Measurements from ENCODE around the gene DCUN1D5. TPM values are rescaled to one million over a fixed set of nuclear protein-coding genes. Genes with fewer than 3 reads are reported as not detected.

DCUN1D5 gene
- total and polyA plus RNA-seq, 7 donors, result 9.7 to 64.6 (median 38.8) TPM

GRCh38 chr11:103024086-103024485, 67.9 kb downstream of the DCUN1D5 start:
- intact Hi-C loops (cut with DNase I), result no loop called here

GRCh38 chr11:103016031-103016430, 75.9 kb downstream of the DCUN1D5 start:
- DNase-seq, result no peak
- no peak overlapping the region for H3K4me3 ChIP-seq
- intact Hi-C loops (cut with DNase I), result no loop called here
- WGBS, 2 donors, result 73 to 82% methylated on average over 1 of the region's 1 CpG
- H3K27me3 ChIP-seq, result no peaks in the 10 kb centered on the region
- no peaks in the 10 kb centered on the region for H3K4me1 ChIP-seq
- no peak overlapping the region for H3K27ac ChIP-seq
- no peak for TF ChIP-seq CTCF (IDR thresholded peaks at IDR 0.05)
- TF ChIP-seq POLR2AphosphoS5 (IDR thresholded peaks at IDR 0.05), result no peak
- TF ChIP-seq POLR2A (IDR thresholded peaks at IDR 0.05), result no peak
- TF ChIP-seq EP300 (IDR thresholded peaks at IDR 0.05), result no peak
- no peaks in the 10 kb centered on the region for H3K36me3 ChIP-seq
- no peaks in the 10 kb centered on the region for H3K9me3 ChIP-seq

More at GRCh38 chr11:103024086-103024485, 67.9 kb downstream of the DCUN1D5 start:
- Histone ChIP-seq H3K27ac (no peak overlapping the region), H3K9me3 (no peaks in the 10 kb centered on the region), H3K4me3 (no peak overlapping the region), H3K4me1 (no peaks in the 10 kb centered on the region), H3K36me3 (no peaks in the 10 kb centered on the region), H3K27me3 (no peaks in the 10 kb centered on the region)
- TF ChIP-seq EP300 (IDR thresholded peaks at IDR 0.05), result no peak
- TF ChIP-seq CTCF (IDR thresholded peaks at IDR 0.05), result no peak
- TF ChIP-seq POLR2AphosphoS5 (IDR thresholded peaks at IDR 0.05), result no peak
- no peak for TF ChIP-seq POLR2A (IDR thresholded peaks at IDR 0.05)
- DNase-seq, result no peak
- WGBS, 2 donors, result 79 to 93% methylated on average over 3 of the region's 3 CpGs

GRCh38 chr11:103013421-103013820, 78.5 kb downstream of the DCUN1D5 start:
- DNase-seq, result no peak
- 72 to 77% methylated on average over 1 of the region's 1 CpG for WGBS, 2 donors
- intact Hi-C loops (cut with DNase I), result no loop called here
- Histone ChIP-seq H3K4me3 (no peak overlapping the region), H3K36me3 (no peaks in the 10 kb centered on the region), H3K27ac (no peak overlapping the region), H3K9me3 (peaks cover 0 to 12% (median 4%) of the 10 kb centered on the region in 4 donors), H3K4me1 (no peaks in the 10 kb centered on the region), H3K27me3 (no peaks in the 10 kb centered on the region)
- TF ChIP-seq EP300 (IDR thresholded peaks at IDR 0.05) (no peak), POLR2AphosphoS5 (IDR thresholded peaks at IDR 0.05) (no peak), CTCF (IDR thresholded peaks at IDR 0.05) (no peak), POLR2A (IDR thresholded peaks at IDR 0.05) (no peak)

Other genes with a start within 250 kb of the DCUN1D5 start
- gene MMP3, start 248.6 kb downstream of the DCUN1D5 start, total RNA-seq, result 10 to 100 TPM in 2 of 4 donors, under 1 TPM in 1, not detected in 1; 0.36 to 28.5 (median 25.3) TPM
- 1 to 10 TPM in 2 of 3 donors, not detected in 1; 1.3 to 2.8 TPM for gene MMP3, start 248.6 kb downstream of the DCUN1D5 start, polyA plus RNA-seq
- 1 to 10 TPM in 1 of 4 donors, not detected in 3; 1.8 TPM for gene MMP12, start 217.2 kb downstream of the DCUN1D5 start, total RNA-seq
- 100 to 1,000 TPM in 1 of 3 donors, 10 to 100 TPM in 1, 1 to 10 TPM in 1; 2.4 to 209 (median 31.6) TPM for gene MMP12, start 217.2 kb downstream of the DCUN1D5 start, polyA plus RNA-seq
- gene MMP13, start 136.4 kb downstream of the DCUN1D5 start, total RNA-seq, result not detected
- under 1 TPM in 2 of 3 donors, not detected in 1; 0.19 to 0.92 TPM for gene MMP13, start 136.4 kb downstream of the DCUN1D5 start, polyA plus RNA-seq
- 10 to 100 TPM; 21.3 to 29.1 (median 25.3) TPM for gene DYNC2H1, start 17.3 kb upstream of the DCUN1D5 start, total RNA-seq
- gene DYNC2H1, start 17.3 kb upstream of the DCUN1D5 start, polyA plus RNA-seq, result 1 to 10 TPM in 2 of 3 donors, under 1 TPM in 1; 0.46 to 2.6 (median 1.2) TPM